Omental fat pad (tissue), 4 donors: ENCODE data around the gene AGAP2. TPM values are rescaled to one million over a fixed set of nuclear protein-coding genes. Genes with fewer than 3 reads are reported as not detected.

Experiments
- ATAC-seq: fragments of 150-250 bp; one replicate; pipeline ENCODE4 v1.9.1; 2016; ENCODE audit warnings: mild to moderate bottlenecking, moderate library complexity; ENCODE audit not compliant: low FRiP score
- DNase-seq: peaks from one replicate; pipeline ENCODE4 v3.0.0-alpha.2; 2019; ENCODE audit warnings: low spot score
- total RNA-seq, 4 donors: library from RNA; depleted of rRNA; stranded (reverse); fragments of >200 nt; gene quantifications; one replicate each; pipeline ENCODE4 v1.1.0, GENCODE V29; 2016
- TF ChIP-seq, protein P1 (sequence below), 3 donors: fragments of 450-650 bp; IDR thresholded peaks; one replicate each; pipeline ENCODE4 v1.5.1; 2016 to 2017; ENCODE audit warnings: antibody characterized with exemption in 3 of 3, mild to moderate bottlenecking in 3 of 3, moderate library complexity in 2 of 3

AGAP2 gene
- total RNA-seq, 4 donors from 2014 or later, result 1.2 to 7.1 (median 1.9) TPM

DNA sequence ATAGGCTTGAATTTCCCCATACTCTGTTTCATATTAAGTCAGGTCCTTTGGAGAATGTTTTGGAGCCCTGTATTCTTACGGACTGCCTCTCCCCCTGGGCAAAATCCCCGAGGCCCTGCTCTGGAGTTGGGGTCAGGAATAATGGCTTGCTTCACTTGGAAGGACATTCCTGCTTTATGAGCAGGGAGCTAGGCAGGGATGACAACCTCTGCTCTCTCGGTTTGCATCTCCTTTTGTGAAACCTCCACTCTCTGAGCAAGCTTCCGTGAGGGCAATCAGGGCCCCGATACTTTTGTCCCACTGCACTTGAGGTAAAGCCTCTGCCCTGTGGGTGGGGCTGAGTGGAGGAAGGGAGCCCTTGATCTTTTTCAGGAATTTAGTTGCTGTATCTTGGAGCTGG lies 25.3 kb downstream of the AGAP2 start:
- TF ChIP-seq, protein P1, sequence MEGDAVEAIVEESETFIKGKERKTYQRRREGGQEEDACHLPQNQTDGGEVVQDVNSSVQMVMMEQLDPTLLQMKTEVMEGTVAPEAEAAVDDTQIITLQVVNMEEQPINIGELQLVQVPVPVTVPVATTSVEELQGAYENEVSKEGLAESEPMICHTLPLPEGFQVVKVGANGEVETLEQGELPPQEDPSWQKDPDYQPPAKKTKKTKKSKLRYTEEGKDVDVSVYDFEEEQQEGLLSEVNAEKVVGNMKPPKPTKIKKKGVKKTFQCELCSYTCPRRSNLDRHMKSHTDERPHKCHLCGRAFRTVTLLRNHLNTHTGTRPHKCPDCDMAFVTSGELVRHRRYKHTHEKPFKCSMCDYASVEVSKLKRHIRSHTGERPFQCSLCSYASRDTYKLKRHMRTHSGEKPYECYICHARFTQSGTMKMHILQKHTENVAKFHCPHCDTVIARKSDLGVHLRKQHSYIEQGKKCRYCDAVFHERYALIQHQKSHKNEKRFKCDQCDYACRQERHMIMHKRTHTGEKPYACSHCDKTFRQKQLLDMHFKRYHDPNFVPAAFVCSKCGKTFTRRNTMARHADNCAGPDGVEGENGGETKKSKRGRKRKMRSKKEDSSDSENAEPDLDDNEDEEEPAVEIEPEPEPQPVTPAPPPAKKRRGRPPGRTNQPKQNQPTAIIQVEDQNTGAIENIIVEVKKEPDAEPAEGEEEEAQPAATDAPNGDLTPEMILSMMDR (IDR thresholded peaks at IDR 0.05), result no peak
- DNase-seq, result no peak
- ATAC-seq, result no peak

DNA sequence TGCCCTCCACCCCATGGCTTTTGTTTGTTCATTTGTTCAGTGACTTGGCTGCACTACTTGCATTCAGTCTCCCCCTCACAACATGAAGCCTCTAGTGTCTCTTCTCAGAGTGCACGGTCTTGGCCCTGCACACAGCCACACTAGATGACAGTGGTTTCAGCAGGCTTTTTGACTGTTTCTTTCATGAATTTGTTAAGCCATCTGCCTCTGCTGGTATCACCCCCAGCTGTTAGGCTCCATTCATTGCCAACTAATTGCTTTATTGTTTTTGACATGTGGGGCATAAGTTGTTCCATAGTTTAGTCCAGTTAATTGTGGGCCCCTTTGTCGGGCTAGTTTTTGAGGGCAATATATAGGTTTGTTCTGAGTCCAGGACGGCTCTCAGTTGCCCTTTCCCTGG lies 25.8 kb downstream of the AGAP2 start:
- DNase-seq (no peak), ATAC-seq (no peak)
- TF ChIP-seq, protein P1 (IDR thresholded peaks at IDR 0.05), result no peak

DNA sequence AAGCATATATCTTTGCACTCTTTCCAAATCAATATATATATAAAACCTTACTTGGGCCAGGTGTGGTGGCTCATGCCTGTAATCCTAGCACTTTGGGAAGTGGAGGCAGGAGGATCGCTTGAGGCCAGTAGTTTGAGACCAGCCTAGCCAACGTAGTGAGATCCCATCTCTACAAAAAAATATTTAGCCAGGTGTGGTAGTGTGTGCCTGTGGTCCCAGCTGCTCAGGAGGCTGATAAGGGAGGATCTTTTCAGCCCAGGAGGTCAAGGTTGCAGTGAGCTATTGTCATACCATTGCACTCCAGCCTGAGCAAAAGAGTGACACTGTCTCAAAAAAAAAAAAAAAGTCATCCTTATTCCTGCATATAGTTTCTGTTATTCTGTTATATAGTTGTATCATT lies 30.2 kb downstream of the AGAP2 start:
- ATAC-seq, result no peak
- TF ChIP-seq, protein P1 (IDR thresholded peaks at IDR 0.05), result no peak
- no peak for DNase-seq

DNA sequence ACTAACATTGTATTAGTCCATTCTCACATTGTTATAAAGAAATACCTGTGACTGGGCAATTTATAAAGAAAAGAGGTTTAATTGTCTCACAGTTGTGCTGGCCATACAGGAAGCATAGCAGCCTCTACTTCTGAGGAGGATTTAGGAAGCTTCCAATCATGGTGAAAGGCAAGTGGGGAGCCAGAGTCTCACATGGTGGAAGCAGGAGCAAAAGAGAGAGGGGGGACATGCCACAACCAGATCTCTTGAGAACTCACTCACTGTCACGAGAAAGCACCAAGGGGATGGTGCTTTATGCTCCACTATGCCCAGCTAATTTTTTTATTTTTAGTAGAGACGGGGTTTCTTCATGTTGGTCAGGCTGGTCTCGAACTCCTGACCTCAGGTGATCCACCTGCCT lies 31.3 kb downstream of the AGAP2 start:
- ATAC-seq (no peak), DNase-seq (no peak)
- TF ChIP-seq, protein P1 (IDR thresholded peaks at IDR 0.05), result no peak

DNA sequence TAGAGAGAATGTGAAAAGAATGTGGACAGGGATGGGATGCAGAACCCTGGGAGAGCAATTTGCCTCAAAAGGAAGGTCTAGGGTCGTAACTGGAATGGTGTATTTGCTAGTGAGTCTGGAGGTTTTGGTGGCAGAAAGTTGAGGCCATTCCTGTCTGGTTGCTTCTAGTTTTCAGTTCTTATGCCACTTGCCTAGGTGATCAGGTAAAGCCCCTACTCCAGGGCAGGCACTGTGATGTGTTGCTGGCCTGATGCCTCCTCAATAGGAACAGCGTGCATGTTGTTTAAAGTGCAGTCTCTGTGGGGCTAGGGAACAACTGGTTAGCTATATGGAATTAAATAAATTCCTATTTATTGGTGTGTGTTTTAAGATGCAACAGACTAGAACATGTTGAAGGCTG lies 38.2 kb downstream of the AGAP2 start:
- ATAC-seq (no peak), DNase-seq (no peak)
- TF ChIP-seq, protein P1 (IDR thresholded peaks at IDR 0.05), result no peak

DNA sequence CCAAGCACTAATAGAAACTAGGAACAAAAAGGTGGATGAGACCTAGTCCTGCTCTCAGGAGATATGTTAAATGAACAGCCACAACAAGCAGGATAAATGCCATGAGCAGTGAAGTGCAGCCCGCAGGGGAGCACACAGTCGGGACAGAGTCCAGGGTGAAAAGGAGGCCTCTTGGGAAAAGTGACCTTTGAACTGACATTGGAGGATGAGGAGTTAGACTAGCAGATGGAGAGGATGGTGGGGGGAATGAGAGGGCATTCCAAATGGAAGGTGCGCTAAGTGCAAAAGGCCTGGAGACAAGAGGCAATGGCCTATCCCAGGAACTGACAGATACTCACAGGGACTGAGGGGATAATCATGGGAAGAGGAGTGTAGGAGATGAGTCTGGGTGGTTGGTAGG lies 40.1 kb downstream of the AGAP2 start:
- no peak for DNase-seq
- no peak for ATAC-seq
- TF ChIP-seq, protein P1 (IDR thresholded peaks at IDR 0.05), result no peak

DNA sequence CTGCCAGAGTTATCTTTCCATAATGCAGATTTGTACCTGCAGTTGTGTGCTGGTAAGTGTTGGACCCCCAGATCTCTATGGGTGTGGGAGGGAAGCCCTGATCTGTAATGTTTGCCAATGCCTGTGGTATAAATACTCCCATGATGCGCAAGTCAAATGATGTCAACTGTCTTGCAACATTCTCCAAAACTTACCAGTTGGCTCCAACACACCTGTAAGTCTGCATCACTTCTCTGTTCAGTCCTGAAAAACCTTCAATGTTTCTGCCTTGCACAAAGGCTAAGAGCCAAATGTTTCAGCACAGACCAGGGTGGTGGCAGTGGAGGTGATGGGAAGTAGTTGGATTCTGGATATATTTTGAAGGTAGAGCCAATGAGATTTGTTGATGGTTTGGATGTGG lies 41.5 kb downstream of the AGAP2 start:
- ATAC-seq, result no peak
- TF ChIP-seq, protein P1 (IDR thresholded peaks at IDR 0.05), result no peak
- no peak for DNase-seq
